H1 (cell line): ENCODE results near the gene LRRK1. TPM values are rescaled to one million over a fixed set of nuclear protein-coding genes. Genes with fewer than 3 reads are reported as not detected.

Source experiments
- CHD7 ChIP-seq: fragments of 300-600 bp; sonication (generic); IDR thresholded peaks from 2 replicates; pipeline ENCODE4 v1.7.1; 2012; ENCODE audit warnings: low read length, moderate library complexity, mild to moderate bottlenecking, inconsistent platforms; ENCODE audit not compliant: insufficient replicate concordance
- CTCF ChIP-seq, 3 experiments: IDR thresholded peaks; 1 replicate in 2 of 3; 2 replicates in 1 of 3; pipeline versions ENCODE4 v1.5.1 to v1.6.1; 2011; ENCODE audit warnings: low read length in 3 of 3, mild to moderate bottlenecking in 3 of 3, inconsistent platforms in 2 of 3, low read depth in 1 of 3, moderate library complexity in 1 of 3; ENCODE audit not compliant: insufficient read depth in 1 of 3; ENCODE audit errors: control extremely low read depth in 1 of 3
- JUND ChIP-seq: IDR thresholded peaks from 2 replicates; pipeline ENCODE4 v1.6.1; 2011; ENCODE audit warnings: mild to moderate bottlenecking, improper control_type of control experiment, low read length
- TEAD4 ChIP-seq: IDR thresholded peaks from 2 replicates; pipeline ENCODE4 v1.6.1; 2012; ENCODE audit warnings: low read depth, low read length, inconsistent platforms, mixed read lengths
- polyA plus RNA-seq, 7 experiments: library from polyadenylated mRNA; depleted of rRNA in 3 of 7; stranded (reverse) in 5 of 7; unstranded in 2 of 7; fragments of >200 nt in 5 of 7; fragments of 200-250 nt in 2 of 7; gene quantifications; 1 replicate in 5 of 7; 2 replicates in 1 of 7; 4 replicates in 1 of 7; pipeline versions ENCODE4 v1.2.1 to v1.2.3, GENCODE V29; 2011 to 2013; ENCODE audit warnings: missing spikeins in 2 of 7, mixed read lengths in 2 of 7
- total RNA-seq: library from RNA; stranded (reverse); fragmentation: NEBNext Ultra II Directional; extraction: Animal tissue kit (Norgen Biotek cat#: 25700); gene quantifications from 2 replicates; pipeline ENCODE4 v1.2.1, GENCODE V29; 2021

Gene LRRK1
- total and polyA plus RNA-seq, 2 of the 8 experiments (the other 6 are each of a cell fraction or from before 2014, with no cell fraction given): 1.2 to 3.6 TPM

DNA sequence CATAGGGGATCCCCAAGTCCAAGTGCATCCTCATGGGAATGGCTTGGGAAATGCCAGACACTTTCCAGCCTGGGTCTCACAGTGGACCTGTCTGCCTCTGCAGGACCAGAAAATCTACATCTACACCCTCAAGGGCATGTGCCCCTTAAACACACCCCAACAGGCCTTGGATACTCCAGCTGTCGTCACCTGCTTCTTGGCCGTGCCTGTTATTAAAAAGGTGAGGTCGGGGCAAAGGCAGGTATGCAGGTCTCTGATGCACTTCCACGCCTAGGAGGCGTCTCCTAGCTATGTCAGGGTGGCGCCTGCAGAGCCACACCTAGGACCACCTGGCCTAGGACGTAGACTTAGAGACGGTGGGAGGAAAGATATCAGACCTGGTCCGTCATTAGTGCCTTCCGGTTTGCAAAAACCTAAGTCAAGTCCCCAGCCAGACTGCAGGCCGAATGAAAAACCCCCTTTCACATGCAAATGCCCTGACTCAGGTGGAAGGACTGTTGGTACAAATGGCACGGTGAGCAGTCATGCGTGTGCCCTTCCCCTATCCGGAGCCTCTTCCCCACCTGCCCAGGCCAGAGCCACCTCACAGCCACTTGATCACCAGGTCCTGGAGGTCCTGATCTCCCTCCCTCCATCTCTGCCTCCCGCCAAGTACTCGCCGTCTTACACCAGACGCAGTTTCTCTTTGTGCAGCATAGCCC, 143.5 kb downstream of the LRRK1 start (continued):
- no peak for TF ChIP-seq CHD7
- TF ChIP-seq TEAD4: no peak
- TF ChIP-seq JUND: no peak
- no peak for TF ChIP-seq CTCF (IDR thresholded peaks at IDR 0.05; ENCODE audit: control extremely low read depth in 1 of 3, insufficient read depth in 1 of 3, low read depth in 1 of 3, low read length in 3 of 3)
- TF ChIP-seq, all 59 proteins: peak for 1
